GM18907 (cell line): ENCODE data around the gene TMEM175.
"Not testable (repeated sequence)": the region's sequence is repeated elsewhere in the genome, so short reads cannot be mapped to it uniquely, and the experiment has no call there.

Source experiments
- ATAC-seq: cut with Tn5 transposase; IDR thresholded peaks from one replicate; pipeline ENCODE4 v1.9.1; 2021; ENCODE audit warnings: mild to moderate bottlenecking, moderate library complexity; ENCODE audit not compliant: unreplicated experiment

Gene TMEM175

GRCh38 chr4:914531-914930, 17.7 kb upstream of the TMEM175 start:
- no peak for ATAC-seq

DNA sequence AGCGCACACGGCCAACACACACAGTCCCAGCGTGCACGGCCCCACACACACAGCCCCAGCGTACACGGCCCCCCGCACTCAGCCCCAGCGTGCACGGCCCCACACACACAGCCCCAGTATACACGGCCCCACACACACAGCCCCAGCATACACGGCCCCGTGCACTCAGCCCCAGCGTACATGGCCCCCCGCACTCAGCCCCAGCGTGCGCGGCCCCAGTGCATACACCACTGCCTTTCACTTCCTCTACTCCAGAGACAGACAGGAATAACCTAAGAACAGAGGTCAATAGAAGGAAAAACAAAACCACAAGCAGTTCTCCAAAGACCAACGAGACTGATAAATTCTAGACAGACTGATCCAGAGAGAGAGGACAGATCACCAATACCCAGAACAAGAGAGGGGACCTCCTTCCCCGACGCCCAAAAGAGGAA, 17.2 kb upstream of the TMEM175 start:
- no peak for ATAC-seq

GRCh38 chr4:915595-915994, 16.7 kb upstream of the TMEM175 start:
- no peak for ATAC-seq

DNA sequence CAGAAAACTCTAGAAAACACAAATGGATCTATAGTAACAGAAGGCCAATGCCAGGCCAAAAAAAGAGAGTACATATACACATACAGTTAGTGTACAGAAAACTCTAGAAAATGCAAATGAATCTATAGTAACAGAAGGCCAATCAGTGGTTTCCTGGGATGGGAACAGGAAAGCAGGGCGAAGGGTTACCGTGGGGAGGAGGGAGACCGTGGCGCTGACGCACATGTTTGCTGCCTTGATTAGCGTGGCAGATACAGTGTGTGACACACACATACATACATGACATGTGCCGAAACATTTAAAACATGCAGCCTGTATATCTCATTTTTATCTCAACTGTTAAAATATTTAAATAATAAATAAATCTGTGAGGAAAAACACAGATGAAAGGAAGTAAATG, 14.8 kb upstream of the TMEM175 start:
- no peak for ATAC-seq

DNA sequence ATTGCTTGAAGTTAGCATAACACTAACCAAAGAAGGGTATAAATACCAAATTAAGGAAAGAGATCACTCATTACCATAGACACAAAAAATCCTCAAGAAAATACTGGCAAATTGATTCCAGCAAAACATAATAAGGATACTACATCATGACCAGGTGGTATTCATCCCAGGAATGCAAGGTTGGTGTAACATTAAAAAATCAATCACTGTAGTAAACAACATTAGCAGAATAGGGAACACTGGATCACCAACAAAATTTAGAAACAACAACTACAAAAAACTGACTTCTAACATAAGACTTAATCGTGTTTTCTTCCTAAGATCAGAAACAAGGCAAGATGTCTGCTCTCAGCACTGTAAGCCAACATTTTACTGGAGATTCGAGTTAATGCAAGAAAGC, 14.3 kb upstream of the TMEM175 start:
- no peak for ATAC-seq

DNA sequence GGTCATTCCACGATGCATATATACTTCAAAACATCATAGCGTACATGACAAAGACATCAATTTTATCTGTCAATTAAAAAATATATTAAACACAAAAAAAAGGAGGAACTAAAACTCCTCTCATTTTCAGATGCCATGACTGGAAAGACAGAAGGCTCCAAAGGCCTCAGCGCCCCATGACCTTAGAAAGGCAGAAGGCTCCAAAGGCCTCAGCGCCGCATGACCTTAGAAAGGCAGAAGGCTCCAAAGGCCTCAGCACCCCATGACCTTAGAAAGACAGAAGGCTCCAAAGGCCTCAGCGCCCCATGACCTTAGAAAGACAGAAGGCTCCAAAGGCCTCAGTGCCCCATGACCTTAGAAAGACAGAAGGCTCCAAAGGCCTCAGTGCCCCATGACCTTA, 13.7 kb upstream of the TMEM175 start:
- not testable (repeated sequence) for ATAC-seq

GRCh38 chr4:919004-919680, 13.1 kb upstream of the TMEM175 start:
- ATAC-seq = not testable (repeated sequence)

DNA sequence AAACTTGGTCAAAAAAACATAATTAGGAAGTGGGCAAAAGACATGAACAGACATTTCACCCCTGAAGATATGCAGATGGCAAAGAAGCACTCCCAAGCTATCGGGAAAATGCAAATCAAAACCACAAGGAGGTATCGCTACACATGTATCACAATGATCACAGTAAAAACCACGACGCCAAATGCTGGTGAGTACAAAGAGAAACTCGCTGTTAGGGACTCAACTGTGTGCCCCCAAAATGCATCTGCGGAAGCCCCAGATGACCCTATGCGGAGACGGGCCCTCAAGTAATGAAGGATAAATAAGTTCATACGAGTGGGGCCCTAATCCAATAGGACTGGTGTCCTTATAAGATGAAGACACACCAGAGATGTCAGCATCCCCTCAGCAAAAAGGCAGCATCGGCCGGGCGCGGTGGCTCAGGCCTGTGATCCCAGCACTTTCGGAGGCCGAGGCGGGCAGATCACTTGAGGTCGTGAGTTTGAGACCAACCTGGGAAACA, 10.4 kb upstream of the TMEM175 start:
- ATAC-seq = peak; percentile 51

DNA sequence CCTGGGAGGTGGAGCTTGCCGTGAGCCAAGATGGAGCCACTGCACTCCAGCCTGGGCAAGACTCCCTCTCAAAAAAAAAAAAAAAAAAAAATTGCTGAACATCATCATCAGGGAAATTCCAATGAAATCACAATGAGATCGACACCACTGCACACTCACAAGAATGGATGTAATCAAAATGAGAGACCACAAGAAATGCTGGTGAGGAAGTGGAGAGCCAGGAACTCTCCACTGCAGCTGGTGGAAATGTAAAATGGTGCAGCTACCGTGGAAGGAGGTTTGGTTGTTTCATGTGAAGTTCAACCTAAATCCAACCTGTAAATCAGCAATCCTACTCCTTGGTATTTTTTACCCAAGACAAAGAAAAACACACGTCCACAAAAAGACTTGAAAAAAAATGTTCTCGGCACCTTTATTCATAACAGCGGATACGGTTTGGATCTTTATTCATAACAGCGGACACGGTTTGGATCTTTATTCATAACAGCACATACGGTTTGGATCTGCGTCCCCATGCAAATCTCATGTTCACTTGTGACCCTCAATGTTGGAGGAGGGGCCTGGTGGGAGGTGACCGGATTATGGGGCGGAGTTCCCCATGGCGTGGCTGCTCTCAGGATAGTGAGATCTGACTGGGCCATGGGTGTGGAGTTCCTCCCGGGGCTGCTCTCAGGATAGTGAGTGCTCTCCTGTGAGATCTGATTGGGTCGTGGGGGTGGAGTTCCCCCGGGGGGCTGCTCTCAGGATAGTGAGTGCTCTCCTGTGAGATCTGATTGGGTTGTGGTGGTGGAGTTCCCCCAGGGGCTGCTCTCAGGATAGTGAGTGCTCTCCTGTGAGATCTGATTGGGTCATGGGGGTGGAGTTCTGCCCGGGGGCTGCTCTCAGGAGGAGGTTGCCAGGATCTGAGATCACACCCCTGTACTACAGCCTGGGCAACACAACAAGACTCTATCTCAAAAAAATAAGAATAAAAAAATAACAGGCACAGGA, 7.9 kb upstream of the TMEM175 start:
- peak; percentile 40 for ATAC-seq

DNA sequence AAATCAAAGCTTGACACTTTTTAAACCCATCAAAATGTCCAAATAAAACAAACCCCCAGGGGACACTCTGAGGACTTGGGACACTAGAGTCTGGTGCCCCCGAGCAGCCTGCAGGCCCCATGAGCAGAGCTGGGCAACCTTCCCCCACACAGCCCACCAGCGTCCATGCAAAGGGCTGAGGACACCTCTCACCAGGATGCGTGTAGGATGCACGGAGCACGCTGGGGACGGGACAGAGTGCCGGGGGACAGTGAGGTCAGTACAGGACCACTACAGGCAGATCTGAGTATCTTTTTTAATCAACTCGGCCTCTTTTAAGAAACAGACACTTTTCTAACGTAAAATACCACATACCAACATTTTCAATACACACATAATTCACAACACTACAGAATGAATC, 7.1 kb upstream of the TMEM175 start:
- ATAC-seq = no peak

GRCh38 chr4:925771-926500, 6.3 kb upstream of the TMEM175 start:
- ATAC-seq = no peak

DNA sequence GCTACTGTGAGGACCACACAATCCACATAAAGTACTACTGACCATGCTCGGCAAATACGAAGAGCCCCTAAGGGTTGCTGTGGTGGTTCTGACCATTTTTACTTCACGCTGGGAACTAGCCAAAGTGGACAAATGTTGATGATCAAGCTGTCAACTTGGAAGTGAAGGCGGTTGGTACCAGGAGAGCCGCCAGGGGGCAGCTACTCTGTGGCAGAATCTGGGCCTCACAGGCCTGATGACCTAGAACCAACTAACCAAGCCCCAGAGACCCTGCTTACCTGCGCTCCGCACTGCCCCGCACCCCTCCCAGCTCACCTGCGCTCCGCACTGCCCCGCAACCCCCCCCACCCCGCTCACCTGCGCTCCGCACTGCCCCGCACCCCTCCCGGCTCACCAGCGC, 5.7 kb upstream of the TMEM175 start:
- ATAC-seq = no peak

- not testable (repeated sequence) for ATAC-seq
Measured at GRCh38 chr4:927566-927965, 4.7 kb upstream of the TMEM175 start.

DNA sequence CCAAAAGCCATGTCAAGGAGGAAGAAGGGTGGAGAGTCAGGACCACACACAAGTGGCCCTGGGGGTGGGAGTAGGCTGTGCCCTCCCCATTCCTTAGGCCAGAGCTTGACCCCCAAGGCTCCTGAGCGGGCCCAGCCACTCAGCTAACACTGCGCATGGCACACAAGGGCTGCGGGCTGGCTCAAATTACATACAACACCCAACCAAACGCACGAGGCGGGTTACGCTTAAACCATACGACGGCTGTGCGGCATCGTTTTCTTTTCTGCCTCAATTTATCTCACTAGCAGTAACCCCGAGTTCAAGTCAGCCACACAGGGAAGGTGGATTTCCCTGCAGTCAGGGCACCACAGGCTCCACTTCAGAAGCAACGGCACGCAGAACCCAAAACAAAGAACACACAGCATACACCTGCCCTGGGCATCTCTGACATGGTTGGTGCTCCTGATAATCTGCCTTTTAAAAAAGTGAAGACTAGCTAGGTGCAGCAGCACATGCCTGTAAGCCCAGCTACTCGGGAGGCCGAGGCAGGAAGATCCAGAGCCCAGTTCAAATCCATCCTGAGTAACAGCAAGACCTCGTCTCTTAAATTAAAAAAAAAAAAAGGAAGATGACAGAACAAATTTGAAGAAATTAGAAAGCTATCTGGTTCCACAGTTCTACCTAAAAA, 3.0 kb upstream of the TMEM175 start:
- no peak for ATAC-seq

DNA sequence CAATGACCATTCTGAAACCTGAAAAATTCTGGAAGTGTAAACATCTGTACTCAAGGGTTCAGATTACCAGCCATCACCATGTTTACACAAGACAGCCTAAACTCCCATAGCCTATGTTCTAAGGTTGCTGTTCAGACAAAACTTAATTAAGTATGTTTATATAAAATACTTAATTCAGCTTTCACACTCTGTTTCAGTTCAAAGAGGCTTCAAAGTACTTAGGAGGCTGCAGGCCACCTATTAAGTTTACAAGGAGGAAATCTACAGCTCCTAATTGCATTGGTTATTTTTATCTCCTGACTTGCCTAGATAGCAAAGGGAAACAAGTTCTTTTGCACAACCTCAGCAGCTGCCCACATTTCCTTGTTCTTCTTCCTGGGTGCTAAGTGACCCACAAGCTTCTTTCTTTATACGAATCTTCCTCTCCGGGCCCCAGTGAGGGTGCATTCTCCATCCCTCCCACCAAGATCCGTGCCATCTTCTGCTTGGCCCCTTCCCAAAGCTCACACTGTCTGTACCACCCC, 2.2 kb upstream of the TMEM175 start:
- ATAC-seq = no peak

DNA sequence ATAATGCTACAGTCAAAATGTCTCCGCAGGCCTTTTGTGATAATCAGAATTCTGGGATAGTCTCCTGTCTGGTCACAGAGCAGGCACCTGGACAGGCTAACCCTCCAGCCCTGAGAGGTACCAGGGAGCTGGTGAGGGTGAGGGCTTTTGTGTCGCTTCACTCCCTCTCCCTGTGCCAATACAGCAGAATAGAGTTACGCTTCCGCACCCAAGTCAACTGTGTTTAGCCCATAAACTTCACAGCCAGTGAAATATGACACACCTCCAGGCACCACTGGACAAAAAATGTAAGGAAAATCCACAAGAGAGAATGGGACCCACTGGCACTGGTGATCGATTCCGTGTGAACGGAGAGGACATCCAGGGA, 1.4 kb upstream of the TMEM175 start:
- ATAC-seq = no peak

- no peak for ATAC-seq
Measured at GRCh38 chr4:931194-931959, 883 bp upstream of the TMEM175 start.

DNA sequence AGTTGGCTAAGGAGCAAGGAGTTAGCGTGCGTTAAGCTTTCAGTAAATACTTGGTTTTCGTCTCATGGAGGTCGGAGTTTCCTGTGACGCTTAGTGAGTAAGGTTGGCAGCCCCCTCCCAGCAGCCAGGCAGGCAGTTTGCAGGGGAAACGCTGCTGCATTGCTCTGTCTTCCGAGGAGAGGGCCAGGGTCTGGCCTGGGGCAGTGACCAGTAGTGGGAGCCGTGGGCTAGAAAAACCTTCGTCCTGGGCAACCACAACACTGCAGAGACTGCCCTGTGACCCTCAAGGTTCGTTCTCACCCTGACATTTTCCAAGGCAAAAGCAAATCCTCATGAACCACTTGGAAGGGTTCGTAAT, 432 bp downstream of the TMEM175 start:
- ATAC-seq = peak; percentile 2

DNA sequence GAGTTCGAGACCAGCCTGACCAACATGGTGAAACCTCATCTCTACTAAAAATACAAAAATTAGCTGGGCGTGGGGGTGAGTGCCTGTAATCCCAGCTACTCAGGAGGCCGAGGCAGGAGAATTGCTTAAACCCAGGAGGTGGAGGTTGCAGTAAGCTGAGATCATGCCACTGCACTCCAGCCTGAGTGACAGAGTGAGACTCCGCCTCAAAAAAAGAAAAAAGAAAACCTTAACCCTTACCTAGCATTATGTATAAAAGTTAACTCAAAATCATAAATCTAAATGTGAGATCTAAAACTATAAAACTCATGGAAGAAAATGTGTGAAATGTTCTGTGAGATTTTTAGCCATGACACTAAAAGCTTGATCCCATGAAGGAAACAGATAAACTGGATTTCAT, 7.2 kb downstream of the TMEM175 start:
- not testable (repeated sequence) for ATAC-seq
